GM12892 (cell line): ENCODE measurements around the gene GMCL2.

Experiments
- POLR2A ChIP-seq: IDR thresholded peaks from 2 replicates; pipeline ENCODE4 v1.6.1; 2011; ENCODE audit warnings: low read depth, low read length, control low read depth
- POLR2AphosphoS5 ChIP-seq: IDR thresholded peaks from 2 replicates; pipeline ENCODE4 v1.6.1; 2011; ENCODE audit warnings: low read depth, low read length, control low read depth

- TF ChIP-seq POLR2A (no peak), POLR2AphosphoS5 (no peak)
Observed at GRCh38 chr5:178160176-178160575, 27.0 kb downstream of the GMCL2 start.
